Aorta (tissue), 5 donors: Measurements from ENCODE around the gene HIVEP3. TPM values are rescaled to one million over a fixed set of nuclear protein-coding genes. Genes with fewer than 3 reads are reported as not detected.

Source experiments
- ATAC-seq: fragments of 200-7000 bp; cut with Tn5 transposase; one replicate; pipeline ENCODE4 v1.9.1; 2022; ENCODE audit warnings: moderate library complexity; ENCODE audit not compliant: low FRiP score
- DNase-seq, 2 donors: peaks; one replicate each; pipeline ENCODE4 v3.0.0-alpha.2; 2020
- H3K27ac ChIP-seq, 2 donors: one replicate each; pipeline ENCODE4 v1.5.1; 2013; ENCODE audit warnings: low read length in 2 of 2, mild to moderate bottlenecking in 2 of 2, moderate library complexity in 2 of 2, control low read depth in 1 of 2, inconsistent platforms in 1 of 2, low read depth in 1 of 2
- H3K27me3 ChIP-seq, 2 donors: one replicate each; pipeline ENCODE4 v1.6.1; 2013; ENCODE audit warnings: control low read depth in 1 of 2, low read length in 1 of 2, mild to moderate bottlenecking in 1 of 2, moderate library complexity in 1 of 2; ENCODE audit not compliant: insufficient read depth in 2 of 2, control insufficient read depth in 1 of 2
- H3K36me3 ChIP-seq, 2 donors: one replicate each; pipeline ENCODE4 v1.6.1; 2013; ENCODE audit warnings: control low read depth in 1 of 2, low read length in 1 of 2, mild to moderate bottlenecking in 1 of 2; ENCODE audit not compliant: insufficient read depth in 2 of 2, control insufficient read depth in 1 of 2
- H3K4me1 ChIP-seq, 2 donors: one replicate each; pipeline ENCODE4 v1.6.1; 2013; ENCODE audit warnings: low read length in 2 of 2, control low read depth in 1 of 2, mild to moderate bottlenecking in 1 of 2, moderate library complexity in 1 of 2; ENCODE audit not compliant: insufficient read depth in 2 of 2, control insufficient read depth in 1 of 2
- H3K4me3 ChIP-seq, 2 donors: one replicate each; pipeline ENCODE4 v1.5.1; 2013; ENCODE audit warnings: low read length in 2 of 2, control low read depth in 1 of 2, mild to moderate bottlenecking in 1 of 2
- H3K9me3 ChIP-seq: one replicate; pipeline ENCODE4 v1.6.1; 2013; ENCODE audit warnings: mild to moderate bottlenecking, low read length; ENCODE audit not compliant: control insufficient read depth
- WGBS, 2 donors: extraction: QIAGEN DNeasy Blood & Tissue Kit; methylation state at CpG; one replicate each; pipeline ENCODE4 v1.1.7; 2013; 5-methylcytosine and 5-hydroxymethylcytosine counted together
- intact Hi-C, 2 donors: fragments of 100-400 bp; cut with DNase I; formaldehyde crosslinking; loops; one replicate each; pipeline versions ENCODE4 v1.14.2 to v1.15.0; 2022
- polyA plus RNA-seq, 2 donors: library from polyadenylated mRNA; stranded (reverse); fragments of 200-250 nt; gene quantifications; one replicate each; pipeline ENCODE4 v1.2.3, GENCODE V29; 2013
- total RNA-seq, 2 donors: library from RNA; stranded (reverse); fragmentation: NEBNext Ultra II Directional; extraction: Animal tissue kit (Norgen Biotek cat#: 25700); gene quantifications; one replicate each; pipeline ENCODE4 v1.2.1, GENCODE V29; 2021
- donor health status: healthy with polysubstance abuse.
- donor health status: Bipolar disorder and iron deficiency.
- donor health status: DM: no; HTN: no; CAD: no.
- donor health status: DM: no; HTN: no; CAD: no.
- donor health status: DM: yes; HTN: yes; CAD: no.

Gene HIVEP3
- total and polyA plus RNA-seq, 4 donors: 1.6 to 6.3 (median 4.0) TPM

DNA sequence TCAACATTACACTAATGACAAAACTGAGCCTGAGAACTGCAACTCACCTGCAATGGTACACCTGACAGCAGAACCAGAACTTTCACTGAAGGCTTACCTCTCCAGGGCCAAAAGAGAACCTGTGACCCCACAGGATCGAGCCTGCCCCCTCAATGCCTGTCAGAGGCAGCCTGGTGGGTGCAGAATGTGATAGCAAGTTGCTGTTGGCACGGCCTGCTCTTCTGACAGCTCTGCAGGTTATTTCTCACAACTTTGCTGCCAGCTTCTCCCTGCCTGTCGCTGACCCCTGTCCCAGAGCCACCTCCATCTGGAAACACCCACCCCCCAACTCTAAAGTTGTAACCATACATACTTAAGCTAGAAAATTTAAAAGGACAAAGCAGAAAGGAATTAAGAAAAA, 35.2 kb downstream of the HIVEP3 start:
- H3K9me3 ChIP-seq: no peaks in the 10 kb centered on the region
- no peak overlapping the region for H3K27ac ChIP-seq
- intact Hi-C loops: no loop called here
- 69 to 70% methylated on average over 3 of the region's 3 CpGs for WGBS, 2 donors
- ATAC-seq: no peak
- H3K27me3 ChIP-seq: no peaks in the 10 kb centered on the region
- no peaks in the 10 kb centered on the region for H3K4me1 ChIP-seq
- DNase-seq: no peak
- no peak overlapping the region for H3K4me3 ChIP-seq
- no peaks in the 10 kb centered on the region for H3K36me3 ChIP-seq

DNA sequence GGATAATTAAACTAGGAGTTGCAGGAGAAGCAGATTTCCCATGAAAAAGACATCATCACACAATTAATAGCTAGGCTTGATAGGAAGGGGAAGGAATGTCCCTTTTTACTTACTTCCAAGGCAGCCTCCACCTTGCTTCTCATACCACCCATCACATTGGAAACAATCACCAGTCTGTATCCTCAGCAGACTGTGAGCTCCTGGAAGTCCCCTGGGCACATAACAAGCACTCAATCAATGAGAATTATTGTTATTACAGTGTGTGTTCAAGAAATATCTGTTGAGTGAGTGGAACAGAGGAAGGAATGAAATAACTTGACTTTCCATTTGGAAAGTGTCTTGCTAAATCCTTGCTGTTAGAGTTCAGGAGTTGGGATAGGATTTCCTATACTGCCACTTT, 36.2 kb downstream of the HIVEP3 start:
- no peaks in the 10 kb centered on the region for H3K27me3 ChIP-seq
- DNase-seq (no peak), ATAC-seq (no peak)
- no peaks in the 10 kb centered on the region for H3K9me3 ChIP-seq
- no peak overlapping the region for H3K27ac ChIP-seq
- intact Hi-C loops: no loop called here
- H3K4me1 ChIP-seq: no peaks in the 10 kb centered on the region
- no peaks in the 10 kb centered on the region for H3K36me3 ChIP-seq
- H3K4me3 ChIP-seq: no peak overlapping the region

- H3K27ac ChIP-seq: no peak overlapping the region
- no peak for ATAC-seq
Measured at GRCh38 chr1:41882068-41882477, 36.6 kb downstream of the HIVEP3 start.

GRCh38 chr1:41880950-41881885, 37.5 kb downstream of the HIVEP3 start:
- H3K27ac ChIP-seq: no peak overlapping the region
- H3K4me1 ChIP-seq: no peaks in the 10 kb centered on the region
- no peaks in the 10 kb centered on the region for H3K36me3 ChIP-seq
- DNase-seq: no peak
- 70 to 81% methylated on average over 5 of the region's 5 CpGs for WGBS, 2 donors
- no peak overlapping the region for H3K4me3 ChIP-seq
- no peaks in the 10 kb centered on the region for H3K9me3 ChIP-seq
- ATAC-seq: no peak
- no peaks in the 10 kb centered on the region for H3K27me3 ChIP-seq
- intact Hi-C loops: no loop called here

More at GRCh38 chr1:41882068-41882477, 36.6 kb downstream of the HIVEP3 start:
- intact Hi-C loops: no loop called here
- DNase-seq: no peak
- Histone ChIP-seq H3K27me3 (no peaks in the 10 kb centered on the region), H3K9me3 (no peaks in the 10 kb centered on the region), H3K4me1 (no peaks in the 10 kb centered on the region), H3K4me3 (no peak overlapping the region), H3K36me3 (no peaks in the 10 kb centered on the region)
- 74 to 82% methylated on average over 5 of the region's 5 CpGs for WGBS, 2 donors

DNA sequence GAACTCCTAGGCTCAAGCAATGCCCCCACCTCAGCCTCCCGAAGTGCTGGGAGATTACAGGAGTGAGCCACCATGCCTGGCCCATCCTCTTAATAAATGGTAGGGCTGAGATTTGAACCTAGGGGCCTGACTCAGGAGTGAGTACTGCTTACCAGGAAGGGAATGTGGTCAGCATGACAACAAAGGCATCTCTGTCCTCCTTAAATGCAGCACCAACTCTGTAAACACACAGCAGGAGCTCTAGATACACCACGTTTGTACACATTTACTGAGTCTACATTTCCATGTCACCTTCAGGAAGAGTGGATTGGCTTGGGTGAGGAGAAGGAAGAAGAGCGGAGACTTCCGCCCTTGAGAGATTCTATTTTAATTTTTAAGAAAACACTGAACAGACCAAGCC, 38.5 kb downstream of the HIVEP3 start:
- no peak overlapping the region for H3K4me3 ChIP-seq
- H3K36me3 ChIP-seq: no peaks in the 10 kb centered on the region
- no peaks in the 10 kb centered on the region for H3K4me1 ChIP-seq
- intact Hi-C loops: no loop called here
- 71 to 82% methylated on average over 4 of the region's 4 CpGs for WGBS, 2 donors
- no peaks in the 10 kb centered on the region for H3K27me3 ChIP-seq
- H3K9me3 ChIP-seq: no peaks in the 10 kb centered on the region
- H3K27ac ChIP-seq: no peak overlapping the region
- DNase-seq (no peak), ATAC-seq (no peak)

- Histone ChIP-seq H3K4me1 (no peaks in the 10 kb centered on the region), H3K36me3 (no peaks in the 10 kb centered on the region), H3K9me3 (no peaks in the 10 kb centered on the region), H3K27ac (no peak overlapping the region), H3K27me3 (no peaks in the 10 kb centered on the region), H3K4me3 (no peak overlapping the region)
- ATAC-seq (no peak), DNase-seq (no peak)
- intact Hi-C loops: no loop called here
Measured at GRCh38 chr1:41879617-41880016, 39.1 kb downstream of the HIVEP3 start.

GRCh38 chr1:41878911-41879310, 39.8 kb downstream of the HIVEP3 start:
- intact Hi-C loops: no loop called here
- 98 to 99% methylated on average over 5 of the region's 5 CpGs for WGBS, 2 donors
- ATAC-seq (no peak), DNase-seq (no peak)
- H3K4me1 ChIP-seq: no peaks in the 10 kb centered on the region
- no peak overlapping the region for H3K27ac ChIP-seq
- H3K9me3 ChIP-seq: no peaks in the 10 kb centered on the region
- no peak overlapping the region for H3K4me3 ChIP-seq
- no peaks in the 10 kb centered on the region for H3K36me3 ChIP-seq
- H3K27me3 ChIP-seq: no peaks in the 10 kb centered on the region

GRCh38 chr1:41878495-41878894, 40.2 kb downstream of the HIVEP3 start:
- intact Hi-C loops: no loop called here
- Histone ChIP-seq H3K9me3 (no peaks in the 10 kb centered on the region), H3K27ac (no peak overlapping the region), H3K4me1 (no peaks in the 10 kb centered on the region), H3K4me3 (no peak overlapping the region), H3K27me3 (no peaks in the 10 kb centered on the region), H3K36me3 (no peaks in the 10 kb centered on the region)
- DNase-seq (no peak), ATAC-seq (no peak)
- WGBS, 2 donors: 94 to 100% methylated on average over 1 of the region's 1 CpG
